GM23338 (cell line): ENCODE measurements around the gene SSH3. TPM values are rescaled to one million over a fixed set of nuclear protein-coding genes. Genes with fewer than 3 reads are reported as not detected.

ENCODE experiments used
- ATAC-seq: fragments of 200-7000 bp; cut with Tn5 transposase; 3 replicates; pipeline ENCODE4 v1.9.1; 2020
- DNase-seq: peaks from one replicate; pipeline ENCODE4 v3.0.0-alpha.2; 2015; ENCODE audit warnings: low spot score
- H2AFZ ChIP-seq: fragments of 200-600 bp; sonication (generic); 2 replicates; pipeline ENCODE4 v1.8.0; 2016; ENCODE audit warnings: antibody characterized with exemption, mild to moderate bottlenecking, moderate library complexity
- H3F3A ChIP-seq: fragments of 200-600 bp; sonication (generic); replicated peaks from 2 replicates; pipeline ENCODE4 v1.8.0; 2017; ENCODE audit warnings: antibody characterized with exemption, mixed run types, low read depth
- H3K27ac ChIP-seq: fragments of 200-600 bp; sonication (generic); 2 replicates; pipeline ENCODE4 v1.6.1; 2016; ENCODE audit warnings: low read depth
- H3K27me3 ChIP-seq: fragments of 200-600 bp; sonication (generic); 2 replicates; pipeline ENCODE4 v1.8.0; 2016; ENCODE audit warnings: mild to moderate bottlenecking, mixed run types, moderate library complexity; ENCODE audit not compliant: insufficient read depth
- H3K36me3 ChIP-seq: fragments of 200-600 bp; sonication (generic); 2 replicates; pipeline ENCODE4 v1.8.0; 2016; ENCODE audit warnings: mild to moderate bottlenecking; ENCODE audit not compliant: insufficient read depth
- H3K4me1 ChIP-seq: fragments of 200-600 bp; sonication (generic); 2 replicates; pipeline ENCODE4 v1.8.0; 2016; ENCODE audit warnings: mild to moderate bottlenecking, moderate library complexity; ENCODE audit not compliant: insufficient read depth
- H3K4me2 ChIP-seq: fragments of 200-600 bp; sonication (generic); 2 replicates; pipeline ENCODE4 v1.7.1; 2017; ENCODE audit warnings: mixed run types
- H3K4me3 ChIP-seq: fragments of 200-600 bp; sonication (generic); 2 replicates; pipeline ENCODE4 v1.6.1; 2016; ENCODE audit warnings: mixed run types
- H3K79me2 ChIP-seq: fragments of 200-600 bp; sonication (generic); replicated peaks from 2 replicates; pipeline ENCODE4 v1.8.0; 2017; ENCODE audit warnings: mild to moderate bottlenecking; ENCODE audit not compliant: insufficient read depth
- H3K9me2 ChIP-seq: fragments of 200-600 bp; sonication (generic); 2 replicates; pipeline ENCODE4 v1.8.0; 2017; ENCODE audit not compliant: insufficient read depth
- H4K20me1 ChIP-seq: fragments of 200-600 bp; sonication (generic); replicated peaks from 2 replicates; pipeline ENCODE4 v1.8.0; 2017; ENCODE audit warnings: mild to moderate bottlenecking; ENCODE audit not compliant: insufficient read depth
- H3K27ac Mint-ChIP-seq: 2 replicates; pipeline ENCODE4 v1.8.0; 2020; ENCODE audit warnings: inconsistent platforms, mild to moderate bottlenecking, moderate library complexity, mixed read lengths
- H3K27me3 Mint-ChIP-seq: 3 replicates; pipeline ENCODE4 v1.8.0; 2022; ENCODE audit warnings: low read depth, mild to moderate bottlenecking, moderate library complexity, mixed read lengths, inconsistent platforms; ENCODE audit not compliant: insufficient read depth, poor library complexity
- H3K36me3 Mint-ChIP-seq: 3 replicates; pipeline ENCODE4 v1.8.0; 2021; ENCODE audit warnings: low read depth, mild to moderate bottlenecking, inconsistent platforms, moderate library complexity, mixed read lengths
- H3K4me1 Mint-ChIP-seq: 3 replicates; pipeline ENCODE4 v1.8.0; 2020; ENCODE audit warnings: mild to moderate bottlenecking, inconsistent platforms, mixed read lengths
- H3K4me3 Mint-ChIP-seq: 3 replicates; pipeline ENCODE4 v1.8.0; 2021; ENCODE audit warnings: moderate library complexity, mild to moderate bottlenecking, inconsistent platforms, mixed read lengths
- H3K9me3 Mint-ChIP-seq: 3 replicates; pipeline ENCODE4 v1.8.0; 2020; ENCODE audit warnings: moderate library complexity, mild to moderate bottlenecking, inconsistent platforms, mixed read lengths
- NANOG ChIP-seq: IDR thresholded peaks from 2 replicates; pipeline ENCODE4 v1.6.1; 2016; ENCODE audit warnings: antibody characterized with exemption, borderline replicate concordance
- POLR2AphosphoS5 ChIP-seq: IDR thresholded peaks from 2 replicates; pipeline ENCODE4 v1.6.1; 2016; ENCODE audit warnings: antibody characterized with exemption, low read depth
- ZNF331 ChIP-seq: fragments of 250-450 bp; sonication (Bioruptor Pico); IDR thresholded peaks from 2 replicates; pipeline ENCODE4 v1.5.0; 2020; ENCODE audit warnings: low read depth, mild to moderate bottlenecking, moderate library complexity
- polyA plus RNA-seq: library from polyadenylated mRNA; unstranded; fragments of >200 nt; fragmentation: Nextera tagmentation; extraction: Ambion mirVana; gene quantifications from 2 replicates; pipeline ENCODE4 v1.2.1, GENCODE V29; 2016
- total RNA-seq: library from RNA; depleted of rRNA; stranded (reverse); fragments of >200 nt; shearing (Covaris generic); gene quantifications from 2 replicates; pipeline ENCODE4 v1.2.3, GENCODE V29; 2014
- TF ChIP-seq, protein P1 (sequence below), 2 experiments: fragments of 200-600 bp in 1 of 2; sonication (generic) in 1 of 2; conservative IDR thresholded peaks; 2 replicates each; pipeline versions ENCODE4 v1.5.1 to v1.6.1; 2016 to 2017; ENCODE audit warnings: antibody characterized with exemption in 2 of 2, low read depth in 2 of 2, mild to moderate bottlenecking in 2 of 2, moderate library complexity in 1 of 2
- TF ChIP-seq, protein P2 (sequence below): fragments of 250-450 bp; sonication (Bioruptor Pico); IDR thresholded peaks from 2 replicates; pipeline ENCODE4 v1.5.0; 2020; ENCODE audit warnings: mild to moderate bottlenecking, moderate library complexity

Gene SSH3
- total and polyA plus RNA-seq, 2 experiments from 2014 or later, result 17.8 to 40.0 TPM

DNA sequence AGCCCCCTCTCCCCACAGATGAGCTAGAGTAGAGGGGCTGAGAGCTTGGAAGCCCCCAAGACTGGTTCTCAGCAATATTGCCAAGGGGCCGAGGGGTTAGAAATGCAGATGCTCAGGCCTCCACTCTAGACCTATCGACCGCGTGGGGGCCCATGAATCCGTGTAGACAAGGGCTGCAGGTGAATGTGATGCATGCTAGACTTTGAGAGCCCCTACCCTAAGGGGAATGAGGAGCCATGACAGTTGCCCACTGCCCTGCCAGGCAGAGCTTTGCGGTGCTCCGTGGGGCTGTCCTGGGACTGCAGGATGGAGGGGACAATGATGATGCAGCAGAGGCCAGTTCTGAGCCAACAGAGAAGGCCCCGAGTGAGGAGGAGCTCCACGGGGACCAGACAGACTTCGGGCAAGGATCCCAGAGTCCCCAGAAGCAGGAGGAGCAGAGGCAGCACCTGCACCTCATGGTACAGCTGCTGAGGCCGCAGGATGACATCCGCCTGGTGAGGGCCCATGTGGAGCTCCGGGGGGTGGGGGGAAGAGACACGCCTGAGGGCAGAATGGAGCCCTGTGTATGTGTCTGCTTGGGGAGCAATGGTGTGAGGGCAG lies 1.3 kb downstream of the SSH3 start (continued):
- TF ChIP-seq, protein P1, sequence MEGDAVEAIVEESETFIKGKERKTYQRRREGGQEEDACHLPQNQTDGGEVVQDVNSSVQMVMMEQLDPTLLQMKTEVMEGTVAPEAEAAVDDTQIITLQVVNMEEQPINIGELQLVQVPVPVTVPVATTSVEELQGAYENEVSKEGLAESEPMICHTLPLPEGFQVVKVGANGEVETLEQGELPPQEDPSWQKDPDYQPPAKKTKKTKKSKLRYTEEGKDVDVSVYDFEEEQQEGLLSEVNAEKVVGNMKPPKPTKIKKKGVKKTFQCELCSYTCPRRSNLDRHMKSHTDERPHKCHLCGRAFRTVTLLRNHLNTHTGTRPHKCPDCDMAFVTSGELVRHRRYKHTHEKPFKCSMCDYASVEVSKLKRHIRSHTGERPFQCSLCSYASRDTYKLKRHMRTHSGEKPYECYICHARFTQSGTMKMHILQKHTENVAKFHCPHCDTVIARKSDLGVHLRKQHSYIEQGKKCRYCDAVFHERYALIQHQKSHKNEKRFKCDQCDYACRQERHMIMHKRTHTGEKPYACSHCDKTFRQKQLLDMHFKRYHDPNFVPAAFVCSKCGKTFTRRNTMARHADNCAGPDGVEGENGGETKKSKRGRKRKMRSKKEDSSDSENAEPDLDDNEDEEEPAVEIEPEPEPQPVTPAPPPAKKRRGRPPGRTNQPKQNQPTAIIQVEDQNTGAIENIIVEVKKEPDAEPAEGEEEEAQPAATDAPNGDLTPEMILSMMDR (conservative IDR thresholded peaks at IDR 0.05; ENCODE audit: low read depth in 2 of 2), result no peak
- TF ChIP-seq POLR2AphosphoS5 (no peak), ZNF331 (CRISPR knock-in tag) (no peak)
- TF ChIP-seq, protein P2, sequence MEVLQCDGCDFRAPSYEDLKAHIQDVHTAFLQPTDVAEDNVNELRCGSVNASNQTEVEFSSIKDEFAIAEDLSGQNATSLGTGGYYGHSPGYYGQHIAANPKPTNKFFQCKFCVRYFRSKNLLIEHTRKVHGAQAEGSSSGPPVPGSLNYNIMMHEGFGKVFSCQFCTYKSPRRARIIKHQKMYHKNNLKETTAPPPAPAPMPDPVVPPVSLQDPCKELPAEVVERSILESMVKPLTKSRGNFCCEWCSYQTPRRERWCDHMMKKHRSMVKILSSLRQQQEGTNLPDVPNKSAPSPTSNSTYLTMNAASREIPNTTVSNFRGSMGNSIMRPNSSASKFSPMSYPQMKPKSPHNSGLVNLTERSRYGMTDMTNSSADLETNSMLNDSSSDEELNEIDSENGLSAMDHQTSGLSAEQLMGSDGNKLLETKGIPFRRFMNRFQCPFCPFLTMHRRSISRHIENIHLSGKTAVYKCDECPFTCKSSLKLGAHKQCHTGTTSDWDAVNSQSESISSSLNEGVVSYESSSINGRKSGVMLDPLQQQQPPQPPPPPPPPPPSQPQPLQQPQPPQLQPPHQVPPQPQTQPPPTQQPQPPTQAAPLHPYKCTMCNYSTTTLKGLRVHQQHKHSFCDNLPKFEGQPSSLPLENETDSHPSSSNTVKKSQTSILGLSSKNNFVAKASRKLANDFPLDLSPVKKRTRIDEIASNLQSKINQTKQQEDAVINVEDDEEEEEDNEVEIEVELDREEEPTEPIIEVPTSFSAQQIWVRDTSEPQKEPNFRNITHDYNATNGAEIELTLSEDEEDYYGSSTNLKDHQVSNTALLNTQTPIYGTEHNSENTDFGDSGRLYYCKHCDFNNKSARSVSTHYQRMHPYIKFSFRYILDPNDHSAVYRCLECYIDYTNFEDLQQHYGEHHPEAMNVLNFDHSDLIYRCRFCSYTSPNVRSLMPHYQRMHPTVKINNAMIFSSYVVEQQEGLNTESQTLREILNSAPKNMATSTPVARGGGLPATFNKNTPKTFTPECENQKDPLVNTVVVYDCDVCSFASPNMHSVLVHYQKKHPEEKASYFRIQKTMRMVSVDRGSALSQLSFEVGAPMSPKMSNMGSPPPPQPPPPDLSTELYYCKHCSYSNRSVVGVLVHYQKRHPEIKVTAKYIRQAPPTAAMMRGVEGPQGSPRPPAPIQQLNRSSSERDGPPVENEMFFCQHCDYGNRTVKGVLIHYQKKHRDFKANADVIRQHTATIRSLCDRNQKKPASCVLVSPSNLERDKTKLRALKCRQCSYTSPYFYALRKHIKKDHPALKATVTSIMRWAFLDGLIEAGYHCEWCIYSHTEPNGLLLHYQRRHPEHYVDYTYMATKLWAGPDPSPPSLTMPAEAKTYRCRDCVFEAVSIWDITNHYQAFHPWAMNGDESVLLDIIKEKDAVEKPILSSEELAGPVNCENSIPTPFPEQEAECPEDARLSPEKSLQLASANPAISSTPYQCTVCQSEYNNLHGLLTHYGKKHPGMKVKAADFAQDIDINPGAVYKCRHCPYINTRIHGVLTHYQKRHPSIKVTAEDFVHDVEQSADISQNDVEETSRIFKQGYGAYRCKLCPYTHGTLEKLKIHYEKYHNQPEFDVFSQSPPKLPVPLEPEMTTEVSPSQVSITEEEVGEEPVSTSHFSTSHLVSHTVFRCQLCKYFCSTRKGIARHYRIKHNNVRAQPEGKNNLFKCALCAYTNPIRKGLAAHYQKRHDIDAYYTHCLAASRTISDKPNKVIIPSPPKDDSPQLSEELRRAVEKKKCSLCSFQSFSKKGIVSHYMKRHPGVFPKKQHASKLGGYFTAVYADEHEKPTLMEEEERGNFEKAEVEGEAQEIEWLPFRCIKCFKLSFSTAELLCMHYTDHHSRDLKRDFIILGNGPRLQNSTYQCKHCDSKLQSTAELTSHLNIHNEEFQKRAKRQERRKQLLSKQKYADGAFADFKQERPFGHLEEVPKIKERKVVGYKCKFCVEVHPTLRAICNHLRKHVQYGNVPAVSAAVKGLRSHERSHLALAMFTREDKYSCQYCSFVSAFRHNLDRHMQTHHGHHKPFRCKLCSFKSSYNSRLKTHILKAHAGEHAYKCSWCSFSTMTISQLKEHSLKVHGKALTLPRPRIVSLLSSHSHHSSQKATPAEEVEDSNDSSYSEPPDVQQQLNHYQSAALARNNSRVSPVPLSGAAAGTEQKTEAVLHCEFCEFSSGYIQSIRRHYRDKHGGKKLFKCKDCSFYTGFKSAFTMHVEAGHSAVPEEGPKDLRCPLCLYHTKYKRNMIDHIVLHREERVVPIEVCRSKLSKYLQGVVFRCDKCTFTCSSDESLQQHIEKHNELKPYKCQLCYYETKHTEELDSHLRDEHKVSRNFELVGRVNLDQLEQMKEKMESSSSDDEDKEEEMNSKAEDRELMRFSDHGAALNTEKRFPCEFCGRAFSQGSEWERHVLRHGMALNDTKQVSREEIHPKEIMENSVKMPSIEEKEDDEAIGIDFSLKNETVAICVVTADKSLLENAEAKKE (CRISPR knock-in tag), result no peak

DNA sequence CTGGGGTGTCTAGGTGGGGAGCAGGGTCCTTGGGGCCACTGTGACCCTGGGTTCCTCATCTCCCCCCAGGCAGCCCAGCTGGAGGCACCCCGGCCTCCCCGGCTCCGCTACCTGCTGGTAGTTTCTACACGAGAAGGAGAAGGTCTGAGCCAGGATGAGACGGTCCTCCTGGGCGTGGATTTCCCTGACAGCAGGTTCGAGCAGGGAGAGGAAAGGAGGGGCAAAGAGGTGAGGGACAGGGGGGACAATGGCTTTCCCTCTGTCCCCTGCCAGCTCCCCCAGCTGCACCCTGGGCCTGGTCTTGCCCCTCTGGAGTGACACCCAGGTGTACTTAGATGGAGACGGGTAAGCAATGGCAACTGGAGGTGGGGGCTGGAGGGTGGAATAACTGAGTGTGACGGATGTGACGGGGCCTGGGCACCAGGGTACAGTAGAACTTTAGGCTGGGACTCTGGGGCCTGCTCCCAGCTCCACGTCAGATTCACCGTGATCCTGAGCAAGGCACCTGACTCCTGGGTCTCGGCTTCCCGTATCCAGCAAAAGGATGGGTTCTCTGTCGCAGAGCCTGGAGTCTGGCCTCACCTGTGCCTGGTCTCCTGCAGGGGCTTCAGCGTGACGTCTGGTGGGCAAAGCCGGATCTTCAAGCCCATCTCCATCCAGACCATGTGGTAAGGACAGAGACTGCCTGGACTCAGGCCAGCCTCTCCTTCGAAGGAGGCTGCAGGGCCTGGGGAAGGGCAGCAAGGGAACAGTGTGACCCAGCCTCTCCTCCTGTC lies 3.6 kb downstream of the SSH3 start:
- DNase-seq, result no peak
- Histone ChIP-seq H3K4me3 (no peak overlapping the region), H3K27ac (no peak overlapping the region), H3K9me2 (no peaks in the 10 kb centered on the region), H3K27me3 (no peaks in the 10 kb centered on the region), H3F3A (peaks cover 4% of the 10 kb centered on the region; the same call in 1 of the 2 replicates), H3K79me2 (no peaks in the 10 kb centered on the region), H3K36me3 (no peaks in the 10 kb centered on the region), H4K20me1 (no peaks in the 10 kb centered on the region), H2AFZ (no peak overlapping the region), H3K4me2 (no peak overlapping the region), H3K4me1 (peaks cover 9% of the 10 kb centered on the region; the same call in 1 of the 2 replicates)
- Mint-ChIP-seq H3K9me3 (no peaks in the 10 kb centered on the region), H3K4me1 (peaks cover 3% of the 10 kb centered on the region; the same call in 1 of the 3 replicates), H3K36me3 (no peaks in the 10 kb centered on the region), H3K27ac (no peak overlapping the region), H3K27me3 (peaks cover 11% of the 10 kb centered on the region), H3K4me3 (no peak overlapping the region)
- ATAC-seq, result no peak
- TF ChIP-seq, protein P2 (CRISPR knock-in tag), result no peak
- TF ChIP-seq NANOG (no peak), POLR2AphosphoS5 (no peak)
